IPS DF 6.9 (cell line): ENCODE data around the gene AKT1.

Experiments used
- DNase-seq: peaks from one replicate; pipeline ENCODE4 v3.0.0-alpha.2; 2013; ENCODE audit warnings: low read depth, low spot score
- H3K27ac ChIP-seq: one replicate; pipeline ENCODE4 v1.5.1; 2013; ENCODE audit warnings: low read length, control low read depth
- H3K27me3 ChIP-seq: 2 replicates; pipeline ENCODE4 v1.6.1; 2013; ENCODE audit warnings: mild to moderate bottlenecking, low read length; ENCODE audit not compliant: control insufficient read depth, insufficient read depth
- H3K36me3 ChIP-seq: 2 replicates; pipeline ENCODE4 v1.6.1; 2013; ENCODE audit warnings: low read length; ENCODE audit not compliant: control insufficient read depth, insufficient read depth
- H3K4me1 ChIP-seq: 2 replicates; pipeline ENCODE4 v1.6.1; 2013; ENCODE audit warnings: low read length; ENCODE audit not compliant: control insufficient read depth, insufficient read depth
- H3K4me3 ChIP-seq: 2 replicates; pipeline ENCODE4 v1.5.1; 2013; ENCODE audit warnings: mild to moderate bottlenecking, low read length
- H3K9me3 ChIP-seq: 2 replicates; pipeline ENCODE4 v1.6.1; 2013; ENCODE audit warnings: low read length, inconsistent platforms; ENCODE audit not compliant: control insufficient read depth, insufficient read depth
- WGBS: extraction: QIAGEN DNeasy Blood & Tissue Kit; methylation state at CpG from one replicate; pipeline ENCODE4 v1.1.7; 2013; ENCODE audit warnings: mixed read lengths, missing lambda C conversion rate; ENCODE audit not compliant: insufficient read length, insufficient coverage; 5-methylcytosine and 5-hydroxymethylcytosine counted together

Gene AKT1

GRCh38 chr14:104791425-104791824 is 4.1 kb downstream of the AKT1 start:
- Histone ChIP-seq H3K27me3 (0 out of 2 replicates have a peak, but pooled peaks cover 2% of the 10 kb centered on the region), H3K27ac (no peak overlapping the region), H3K36me3 (peaks cover 19% of the 10 kb centered on the region; the same call in 1 of the 2 replicates), H3K4me1 (peaks cover 10% of the 10 kb centered on the region), H3K9me3 (no peaks in the 10 kb centered on the region), H3K4me3 (no peak overlapping the region)
- DNase-seq, result no peak
- WGBS, result no CpG with 5 or more reads among the region's 9 CpGs

- Histone ChIP-seq H3K27me3 (no peaks in the 10 kb centered on the region), H3K9me3 (no peaks in the 10 kb centered on the region), H3K4me1 (peaks cover 6% of the 10 kb centered on the region), H3K27ac (no peak overlapping the region), H3K4me3 (no peak overlapping the region), H3K36me3 (peaks cover 19% of the 10 kb centered on the region; the same call in 1 of the 2 replicates)
- no peak for DNase-seq
- no CpG with 5 or more reads among the region's 31 CpGs for WGBS
Measured at GRCh38 chr14:104789752-104790743, 5.5 kb downstream of the AKT1 start.

- Histone ChIP-seq H3K36me3 (peaks cover 19% of the 10 kb centered on the region; the same call in 1 of the 2 replicates), H3K4me1 (peaks cover 6% of the 10 kb centered on the region), H3K27me3 (no peaks in the 10 kb centered on the region), H3K9me3 (no peaks in the 10 kb centered on the region), H3K4me3 (no peak overlapping the region), H3K27ac (no peak overlapping the region)
- no CpG with 5 or more reads among the region's 39 CpGs for WGBS
- DNase-seq, result no peak
Measured at GRCh38 chr14:104788873-104789663, 6.5 kb downstream of the AKT1 start.

GRCh38 chr14:104788161-104788818 is 7.3 kb downstream of the AKT1 start:
- WGBS, result no CpG with 5 or more reads among the region's 14 CpGs
- no peak for DNase-seq
- no peaks in the 10 kb centered on the region for H3K9me3 ChIP-seq
- H3K4me1 ChIP-seq, result no peaks in the 10 kb centered on the region; the same call in 1 of the 2 replicates
- peaks cover 19% of the 10 kb centered on the region; the same call in 1 of the 2 replicates for H3K36me3 ChIP-seq
- H3K27ac ChIP-seq, result no peak overlapping the region
- H3K27me3 ChIP-seq, result no peaks in the 10 kb centered on the region
- H3K4me3 ChIP-seq, result no peak overlapping the region

- WGBS, result no CpG with 5 or more reads among the region's 7 CpGs
- H3K4me1 ChIP-seq, result no peaks in the 10 kb centered on the region; the same call in 1 of the 2 replicates
- peaks cover 19% of the 10 kb centered on the region; the same call in 1 of the 2 replicates for H3K36me3 ChIP-seq
- no peak overlapping the region for H3K4me3 ChIP-seq
- H3K27ac ChIP-seq, result no peak overlapping the region
- no peaks in the 10 kb centered on the region for H3K9me3 ChIP-seq
- H3K27me3 ChIP-seq, result no peaks in the 10 kb centered on the region
- no peak for DNase-seq
Measured at GRCh38 chr14:104787736-104788135, 7.8 kb downstream of the AKT1 start.

- Histone ChIP-seq H3K27ac (no peak overlapping the region), H3K9me3 (no peaks in the 10 kb centered on the region), H3K4me1 (no peaks in the 10 kb centered on the region; the same call in 1 of the 2 replicates), H3K27me3 (no peaks in the 10 kb centered on the region), H3K36me3 (peaks cover 19% of the 10 kb centered on the region; the same call in 1 of the 2 replicates), H3K4me3 (no peak overlapping the region)
- DNase-seq, result no peak
- WGBS, result no CpG with 5 or more reads among the region's 30 CpGs
Measured at GRCh38 chr14:104786726-104787675, 8.5 kb downstream of the AKT1 start.

- no CpG with 5 or more reads among the region's 14 CpGs for WGBS
- Histone ChIP-seq H3K27ac (no peak overlapping the region), H3K36me3 (peaks cover 16% of the 10 kb centered on the region; the same call in 1 of the 2 replicates)
Measured at GRCh38 chr14:104786091-104786586, 9.4 kb downstream of the AKT1 start.

GRCh38 chr14:104785708-104786080 is 9.9 kb downstream of the AKT1 start:
- Histone ChIP-seq H3K9me3 (no peaks in the 10 kb centered on the region), H3K27me3 (no peaks in the 10 kb centered on the region), H3K4me3 (no peak overlapping the region), H3K27ac (no peak overlapping the region), H3K36me3 (peaks cover 16% of the 10 kb centered on the region; the same call in 1 of the 2 replicates), H3K4me1 (no peaks in the 10 kb centered on the region; the same call in 1 of the 2 replicates)
- WGBS, result no CpG with 5 or more reads among the region's 13 CpGs
- DNase-seq, result no peak

More at GRCh38 chr14:104786091-104786586, 9.4 kb downstream of the AKT1 start:
- H3K4me1 ChIP-seq, result no peaks in the 10 kb centered on the region; the same call in 1 of the 2 replicates
- H3K27me3 ChIP-seq, result no peaks in the 10 kb centered on the region
- no peak for DNase-seq
- H3K4me3 ChIP-seq, result no peak overlapping the region
- H3K9me3 ChIP-seq, result no peaks in the 10 kb centered on the region
